Measurements from ENCODE around the gene PDXDC1.

GRCh38 chr16:15038689-15039088, 63.9 kb downstream of the PDXDC1 start:
- TF ChIP-seq RARB (CRISPR knock-in tag; IDR thresholded peaks at IDR 0.05) (no peak), TCF4 (CRISPR knock-in tag; IDR thresholded peaks at IDR 0.05; ENCODE audit: borderline replicate concordance) (no peak), TSHZ2 (CRISPR knock-in tag; IDR thresholded peaks at IDR 0.05) (no peak), ARNTL (CRISPR knock-in tag; IDR thresholded peaks at IDR 0.05; ENCODE audit: borderline replicate concordance, low read depth) (no peak)
- TF ChIP-seq, protein P1, sequence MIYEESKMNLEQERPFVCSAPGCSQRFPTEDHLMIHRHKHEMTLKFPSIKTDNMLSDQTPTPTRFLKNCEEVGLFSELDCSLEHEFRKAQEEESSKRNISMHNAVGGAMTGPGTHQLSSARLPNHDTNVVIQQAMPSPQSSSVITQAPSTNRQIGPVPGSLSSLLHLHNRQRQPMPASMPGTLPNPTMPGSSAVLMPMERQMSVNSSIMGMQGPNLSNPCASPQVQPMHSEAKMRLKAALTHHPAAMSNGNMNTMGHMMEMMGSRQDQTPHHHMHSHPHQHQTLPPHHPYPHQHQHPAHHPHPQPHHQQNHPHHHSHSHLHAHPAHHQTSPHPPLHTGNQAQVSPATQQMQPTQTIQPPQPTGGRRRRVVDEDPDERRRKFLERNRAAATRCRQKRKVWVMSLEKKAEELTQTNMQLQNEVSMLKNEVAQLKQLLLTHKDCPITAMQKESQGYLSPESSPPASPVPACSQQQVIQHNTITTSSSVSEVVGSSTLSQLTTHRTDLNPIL (CRISPR knock-in tag; IDR thresholded peaks at IDR 0.05; ENCODE audit: low read depth) = no peak

Data from SK-N-SH treated with all-trans-retinoic acid at 6 μM for 48 hours (cell line).